NCI-H2081 treated with DMSO at 0.1 percent for 48 hours (cell line): Measurements from ENCODE around the gene CAPRIN2.

ENCODE experiments used
- DNase-seq: peaks from one replicate; lab custom pipeline; 2025; lab: John Stamatoyannopoulos, UW

The CAPRIN2 gene

GRCh38 chr12:30700216-30700900 lies 54.4 kb downstream of the CAPRIN2 start:
- DNase-seq: no peak

GRCh38 chr12:30698346-30698745 lies 56.4 kb downstream of the CAPRIN2 start:
- DNase-seq: no peak

GRCh38 chr12:30696943-30697342 lies 57.8 kb downstream of the CAPRIN2 start:
- DNase-seq: no peak

GRCh38 chr12:30696486-30696885 lies 58.3 kb downstream of the CAPRIN2 start:
- no peak for DNase-seq

- DNase-seq: no peak
Measured at GRCh38 chr12:30696103-30696408, 58.7 kb downstream of the CAPRIN2 start.

GRCh38 chr12:30695199-30696102 lies 59.3 kb downstream of the CAPRIN2 start, which contains the start of gene IPO8:
Gene IPO8 (minus strand): TSS chr12:30695869. CDS start chr12:30695647, 222 bp downstream.
- peak; percentile 53 for DNase-seq

- DNase-seq: no peak
Measured at GRCh38 chr12:30694412-30695198, 60.1 kb downstream of the CAPRIN2 start.

GRCh38 chr12:30692470-30692869 lies 62.3 kb downstream of the CAPRIN2 start:
- DNase-seq: no peak

- no peak for DNase-seq
Measured at GRCh38 chr12:30691122-30691879, 63.5 kb downstream of the CAPRIN2 start.

- no peak for DNase-seq
Measured at GRCh38 chr12:30687265-30687986, 67.3 kb downstream of the CAPRIN2 start.

GRCh38 chr12:30679241-30679640 lies 75.5 kb downstream of the CAPRIN2 start:
- no peak for DNase-seq

GRCh38 chr12:30678221-30678620 lies 76.5 kb downstream of the CAPRIN2 start:
- no peak for DNase-seq

GRCh38 chr12:30661210-30661609 lies 93.5 kb downstream of the CAPRIN2 start:
- no peak for DNase-seq
